Thyroid gland (tissue), 4 donors: ENCODE results near the gene C3orf22. TPM values are rescaled to one million over a fixed set of nuclear protein-coding genes. Genes with fewer than 3 reads are reported as not detected.

Source experiments
- DNase-seq, 2 donors: peaks; one replicate each; pipeline ENCODE4 v3.0.0-alpha.2; 2019
- H3K27ac ChIP-seq, 3 donors: fragments of 200-600 bp; sonication (generic); 1 replicate in 2 of 3; 2 replicates in 1 of 3; pipeline ENCODE4 v1.5.1; 2016 to 2019; ENCODE audit warnings: mild to moderate bottlenecking in 1 of 3, moderate library complexity in 1 of 3
- H3K27me3 ChIP-seq: fragments of 200-600 bp; sonication (generic); one replicate; pipeline ENCODE4 v1.5.1; 2019
- H3K36me3 ChIP-seq, 2 donors: fragments of 200-600 bp; sonication (generic); one replicate each; pipeline ENCODE4 v1.5.1; 2016 to 2019
- H3K4me1 ChIP-seq, 2 donors: fragments of 200-600 bp; sonication (generic); one replicate each; pipeline ENCODE4 v1.5.1; 2017 to 2019
- H3K4me3 ChIP-seq, 3 donors: fragments of 200-600 bp; sonication (generic); replicated peaks in 1 of 3; 1 replicate in 2 of 3; 2 replicates in 1 of 3; pipeline ENCODE4 v1.5.1; 2016; ENCODE audit warnings: mild to moderate bottlenecking in 1 of 3
- H3K9me3 ChIP-seq: fragments of 200-600 bp; sonication (generic); one replicate; pipeline ENCODE4 v1.5.1; 2017
- CTCF ChIP-seq, 6 experiments: fragments of 200-600 bp in 3 of 6; fragments of 450-650 bp in 3 of 6; sonication (generic) in 3 of 6; IDR thresholded peaks; one replicate each; pipeline ENCODE4 v1.5.1; 2016 to 2019; ENCODE audit warnings: antibody characterized with exemption in 6 of 6, mild to moderate bottlenecking in 2 of 6, inconsistent platforms in 1 of 6, moderate library complexity in 1 of 6
- POLR2A ChIP-seq, 2 donors: fragments of 450-650 bp; IDR thresholded peaks; one replicate each; pipeline ENCODE4 v1.6.1; 2017; ENCODE audit warnings: antibody characterized with exemption in 2 of 2, mild to moderate bottlenecking in 2 of 2, moderate library complexity in 1 of 2
- WGBS, 2 donors: methylation state at CpG; one replicate each; pipeline ENCODE4 v1.1.5; 2017; 5-methylcytosine and 5-hydroxymethylcytosine counted together
- intact Hi-C: fragments of 100-400 bp; cut with DNase I; formaldehyde crosslinking; loops from one replicate; pipeline ENCODE4 v1.15.1; 2023
- total RNA-seq, 4 donors: library from RNA; depleted of rRNA; stranded (reverse); fragments of >200 nt; gene quantifications; one replicate each; pipeline ENCODE4 v1.2.3, GENCODE V29; 2016

Gene C3orf22
- total RNA-seq, 4 donors from 2014 or later: not detected

GRCh38 chr3:126567696-126568438, 9.1 kb upstream of the C3orf22 start:
- no peak for DNase-seq
- Histone ChIP-seq H3K4me1 (no peaks in the 10 kb centered on the region), H3K27ac (no peak overlapping the region), H3K27me3 (no peaks in the 10 kb centered on the region), H3K4me3 (no peak overlapping the region), H3K9me3 (no peaks in the 10 kb centered on the region), H3K36me3 (no peaks in the 10 kb centered on the region)
- 46 to 67% methylated on average over 7 to 9 of the region's 10 CpGs for WGBS, 2 donors
- TF ChIP-seq CTCF (IDR thresholded peaks at IDR 0.05) (no peak), POLR2A (IDR thresholded peaks at IDR 0.05) (no peak)
- intact Hi-C loops: no loop called here

- 77 to 83% methylated on average over 2 of the region's 2 CpGs for WGBS, 2 donors
- H3K9me3 ChIP-seq: no peaks in the 10 kb centered on the region
- no peak overlapping the region for H3K27ac ChIP-seq
- H3K4me3 ChIP-seq: no peak overlapping the region
- no peaks in the 10 kb centered on the region for H3K4me1 ChIP-seq
- TF ChIP-seq POLR2A (IDR thresholded peaks at IDR 0.05) (no peak), CTCF (IDR thresholded peaks at IDR 0.05) (no peak)
- H3K27me3 ChIP-seq: no peaks in the 10 kb centered on the region
- DNase-seq: no peak
- H3K36me3 ChIP-seq: no peaks in the 10 kb centered on the region
- intact Hi-C loops: no loop called here
These were observed 4.1 kb upstream of the C3orf22 start for GRCh38 chr3:126562737-126563276.

- H3K4me3 ChIP-seq: no peak overlapping the region
- DNase-seq: no peak
- H3K27ac ChIP-seq: no peak overlapping the region
- 51 to 93% methylated on average over 3 to 4 of the region's 6 CpGs for WGBS, 2 donors
- H3K36me3 ChIP-seq: no peaks in the 10 kb centered on the region
- H3K27me3 ChIP-seq: no peaks in the 10 kb centered on the region
- no peaks in the 10 kb centered on the region for H3K9me3 ChIP-seq
- intact Hi-C loops: no loop called here
- no peak for TF ChIP-seq CTCF (IDR thresholded peaks at IDR 0.05)
- no peak for TF ChIP-seq POLR2A (IDR thresholded peaks at IDR 0.05)
- no peaks in the 10 kb centered on the region for H3K4me1 ChIP-seq
These were observed 971 bp downstream of the C3orf22 start for GRCh38 chr3:126557761-126558160.

- WGBS, 2 donors: 90 to 92% methylated on average over 7 to 11 of the region's 11 CpGs
- no peak overlapping the region for H3K27ac ChIP-seq
- DNase-seq: no peak
- no peaks in the 10 kb centered on the region for H3K36me3 ChIP-seq
- H3K4me1 ChIP-seq: no peaks in the 10 kb centered on the region
- intact Hi-C loops: no loop called here
- TF ChIP-seq CTCF (IDR thresholded peaks at IDR 0.05) (no peak), POLR2A (IDR thresholded peaks at IDR 0.05) (no peak)
- no peaks in the 10 kb centered on the region for H3K9me3 ChIP-seq
- H3K27me3 ChIP-seq: no peaks in the 10 kb centered on the region
- H3K4me3 ChIP-seq: no peak overlapping the region
These were observed 1.4 kb downstream of the C3orf22 start for GRCh38 chr3:126557415-126557745.

GRCh38 chr3:126556637-126557414, 1.9 kb downstream of the C3orf22 start:
- 92 to 93% methylated on average over 7 to 8 of the region's 8 CpGs for WGBS, 2 donors
- no peaks in the 10 kb centered on the region for H3K36me3 ChIP-seq
- no peak overlapping the region for H3K4me3 ChIP-seq
- no peaks in the 10 kb centered on the region for H3K4me1 ChIP-seq
- no peaks in the 10 kb centered on the region for H3K27me3 ChIP-seq
- no peaks in the 10 kb centered on the region for H3K9me3 ChIP-seq
- intact Hi-C loops: no loop called here
- TF ChIP-seq CTCF (IDR thresholded peaks at IDR 0.05) (no peak), POLR2A (IDR thresholded peaks at IDR 0.05) (no peak)
- no peak for DNase-seq
- H3K27ac ChIP-seq: no peak overlapping the region
